Bronchial epithelial cell (primary cell): ENCODE measurements around the gene CGNL1. TPM values are rescaled to one million over a fixed set of nuclear protein-coding genes. Genes with fewer than 3 reads are reported as not detected.

Source experiments
- DNase-seq: peaks from one replicate; pipeline ENCODE4 v3.0.0-alpha.2; 2010; ENCODE audit warnings: low read depth
- FAIRE-seq: peaks from 2 replicates; lab custom pipeline; 2011; peaks lifted over from hg19 to GRCh38; lab: Jason Lieb, UNC
- H3K27me3 ChIP-seq: 2 replicates; pipeline ENCODE4 v1.5.1; 2011; ENCODE audit warnings: low read length; ENCODE audit not compliant: control insufficient read depth, insufficient read depth
- H3K36me3 ChIP-seq: 2 replicates; pipeline ENCODE4 v1.5.1; 2011; ENCODE audit warnings: low read length; ENCODE audit not compliant: control insufficient read depth, insufficient read depth
- H3K4me3 ChIP-seq: 2 replicates; pipeline ENCODE4 v1.5.1; 2011; ENCODE audit warnings: mild to moderate bottlenecking, low read depth, low read length, control low read depth
- total RNA-seq: library from RNA; depleted of rRNA; stranded (reverse); fragments of >200 nt; gene quantifications from 2 replicates; pipeline ENCODE4 v1.2.1, GENCODE V29; 2014
- TF ChIP-seq, protein P1 (sequence below): IDR thresholded peaks from 2 replicates; pipeline ENCODE4 v1.5.1; 2011; ENCODE audit warnings: mild to moderate bottlenecking, moderate library complexity, low read length, control low read depth, inconsistent platforms; ENCODE audit not compliant: insufficient read depth, severe bottlenecking

The CGNL1 gene
- total RNA-seq, 1 donor from 2014 or later = 0.53 TPM

DNA sequence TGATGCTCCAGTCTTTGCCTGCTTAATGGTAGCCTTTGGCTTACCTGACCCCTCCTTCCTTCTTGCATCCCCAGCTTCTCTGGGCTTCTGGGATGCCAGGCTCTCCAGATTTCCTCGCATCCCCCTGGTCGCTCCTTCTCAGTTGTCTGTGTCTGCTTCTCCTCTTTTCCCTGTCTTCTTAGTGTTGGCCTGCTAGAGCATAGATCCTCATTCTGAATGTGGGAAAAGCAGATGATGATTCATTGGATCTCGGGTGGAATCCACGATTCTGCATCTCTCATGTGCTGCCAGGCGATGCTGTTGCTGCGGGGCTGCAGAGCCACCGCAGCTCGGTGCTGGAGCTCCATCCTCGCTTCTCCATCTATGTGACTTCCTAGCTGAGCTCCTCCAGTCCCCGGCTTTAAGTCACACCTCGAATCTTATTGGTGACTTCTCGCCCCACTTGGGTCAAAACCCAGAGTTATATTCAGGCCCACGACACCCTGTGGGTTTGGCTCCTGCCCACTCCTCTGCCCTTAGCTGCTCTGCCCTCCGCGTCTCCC, 47.4 kb downstream of the CGNL1 start:
- TF ChIP-seq, protein P1, sequence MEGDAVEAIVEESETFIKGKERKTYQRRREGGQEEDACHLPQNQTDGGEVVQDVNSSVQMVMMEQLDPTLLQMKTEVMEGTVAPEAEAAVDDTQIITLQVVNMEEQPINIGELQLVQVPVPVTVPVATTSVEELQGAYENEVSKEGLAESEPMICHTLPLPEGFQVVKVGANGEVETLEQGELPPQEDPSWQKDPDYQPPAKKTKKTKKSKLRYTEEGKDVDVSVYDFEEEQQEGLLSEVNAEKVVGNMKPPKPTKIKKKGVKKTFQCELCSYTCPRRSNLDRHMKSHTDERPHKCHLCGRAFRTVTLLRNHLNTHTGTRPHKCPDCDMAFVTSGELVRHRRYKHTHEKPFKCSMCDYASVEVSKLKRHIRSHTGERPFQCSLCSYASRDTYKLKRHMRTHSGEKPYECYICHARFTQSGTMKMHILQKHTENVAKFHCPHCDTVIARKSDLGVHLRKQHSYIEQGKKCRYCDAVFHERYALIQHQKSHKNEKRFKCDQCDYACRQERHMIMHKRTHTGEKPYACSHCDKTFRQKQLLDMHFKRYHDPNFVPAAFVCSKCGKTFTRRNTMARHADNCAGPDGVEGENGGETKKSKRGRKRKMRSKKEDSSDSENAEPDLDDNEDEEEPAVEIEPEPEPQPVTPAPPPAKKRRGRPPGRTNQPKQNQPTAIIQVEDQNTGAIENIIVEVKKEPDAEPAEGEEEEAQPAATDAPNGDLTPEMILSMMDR = no peak
- FAIRE-seq = no peak
- no peaks in the 10 kb centered on the region for H3K36me3 ChIP-seq
- no peaks in the 10 kb centered on the region for H3K27me3 ChIP-seq
- H3K4me3 ChIP-seq = no peak overlapping the region
- no peak for DNase-seq

DNA sequence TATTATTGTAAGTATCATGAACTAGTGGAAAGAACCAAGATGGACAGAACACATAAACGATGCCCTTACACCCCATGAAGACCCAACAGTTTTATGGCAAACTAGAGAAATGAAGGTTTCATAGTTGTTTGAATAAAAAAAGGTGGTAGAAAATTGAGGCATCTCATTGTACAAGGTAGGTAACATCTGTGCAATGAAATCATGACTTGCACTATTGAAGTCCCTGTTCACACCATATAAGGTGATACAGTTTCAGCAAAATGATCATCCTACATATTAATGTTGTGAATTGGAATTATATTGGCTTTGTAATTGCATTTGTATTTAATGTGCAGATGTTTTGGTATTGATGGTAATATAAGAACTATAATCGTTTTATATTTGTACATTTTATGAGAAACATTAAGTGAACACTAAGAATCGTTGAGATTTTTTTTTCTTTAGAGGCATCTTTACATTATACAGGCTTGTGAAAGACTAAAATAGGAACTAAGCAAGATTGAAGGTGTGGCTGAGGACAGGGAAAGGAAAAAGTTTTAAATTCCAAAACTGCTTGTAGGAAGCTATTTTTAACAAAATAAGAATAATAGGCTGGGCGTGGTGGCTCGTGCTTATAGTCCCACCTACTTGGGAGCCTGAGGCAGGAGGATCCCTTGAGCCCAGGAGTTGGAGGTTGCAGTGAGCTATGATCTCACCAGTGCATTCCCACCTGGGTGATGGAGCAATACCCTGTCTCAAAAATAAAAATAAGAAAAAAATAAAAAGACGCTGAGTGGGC, 48.5 kb downstream of the CGNL1 start:
- no peak overlapping the region for H3K4me3 ChIP-seq
- TF ChIP-seq, protein P1 = no peak
- FAIRE-seq = no peak
- DNase-seq = no peak
- H3K27me3 ChIP-seq = no peaks in the 10 kb centered on the region
- no peaks in the 10 kb centered on the region for H3K36me3 ChIP-seq

DNA sequence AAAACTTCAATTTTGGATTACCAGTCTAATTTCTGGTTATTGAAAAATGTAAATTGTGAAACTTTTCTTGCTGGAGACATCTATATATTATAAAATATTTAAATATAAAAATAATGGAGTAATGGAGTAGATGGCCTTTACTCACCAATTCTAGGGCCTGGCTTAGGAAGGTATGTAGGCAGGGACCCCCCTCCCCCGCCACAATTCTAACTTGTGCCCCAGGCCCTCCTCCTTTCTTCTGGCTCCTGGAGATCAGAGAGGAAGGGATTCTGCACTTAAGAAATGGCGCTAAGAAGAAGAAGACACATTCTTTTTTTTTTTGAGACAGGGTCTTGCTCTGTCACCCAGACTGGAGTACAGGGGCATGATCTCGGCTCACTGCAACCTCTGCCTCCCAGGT, 49.5 kb downstream of the CGNL1 start:
- FAIRE-seq (no peak), DNase-seq (no peak)
- TF ChIP-seq, protein P1 = no peak
- no peaks in the 10 kb centered on the region for H3K27me3 ChIP-seq
- H3K36me3 ChIP-seq = no peaks in the 10 kb centered on the region
- H3K4me3 ChIP-seq = no peak overlapping the region

DNA sequence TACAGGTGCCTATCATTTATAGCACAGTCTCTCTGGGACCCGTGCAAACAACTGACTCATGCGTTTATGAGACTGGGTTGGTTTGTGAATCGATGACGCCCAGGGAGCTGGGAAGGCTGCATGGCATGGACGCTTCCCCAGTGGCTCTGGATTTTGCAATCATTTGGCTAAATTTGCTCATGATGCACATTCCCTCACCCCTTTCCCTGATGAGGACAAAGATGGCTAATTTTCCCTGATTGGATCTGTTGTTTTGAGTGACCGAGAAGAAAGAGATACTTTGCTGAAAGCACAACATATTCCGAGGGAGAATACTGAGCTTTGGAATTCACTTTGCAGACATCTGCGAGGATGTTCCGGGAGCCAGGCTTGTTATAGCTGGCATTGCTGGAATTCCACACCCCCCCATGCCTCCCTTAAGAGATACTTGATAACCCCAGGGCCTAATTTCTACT, 51.1 kb downstream of the CGNL1 start:
- DNase-seq (peak; percentile 22), FAIRE-seq (no peak)
- Histone ChIP-seq H3K27me3 (no peaks in the 10 kb centered on the region), H3K36me3 (no peaks in the 10 kb centered on the region), H3K4me3 (no peak overlapping the region)
- TF ChIP-seq, protein P1 = no peak

DNA sequence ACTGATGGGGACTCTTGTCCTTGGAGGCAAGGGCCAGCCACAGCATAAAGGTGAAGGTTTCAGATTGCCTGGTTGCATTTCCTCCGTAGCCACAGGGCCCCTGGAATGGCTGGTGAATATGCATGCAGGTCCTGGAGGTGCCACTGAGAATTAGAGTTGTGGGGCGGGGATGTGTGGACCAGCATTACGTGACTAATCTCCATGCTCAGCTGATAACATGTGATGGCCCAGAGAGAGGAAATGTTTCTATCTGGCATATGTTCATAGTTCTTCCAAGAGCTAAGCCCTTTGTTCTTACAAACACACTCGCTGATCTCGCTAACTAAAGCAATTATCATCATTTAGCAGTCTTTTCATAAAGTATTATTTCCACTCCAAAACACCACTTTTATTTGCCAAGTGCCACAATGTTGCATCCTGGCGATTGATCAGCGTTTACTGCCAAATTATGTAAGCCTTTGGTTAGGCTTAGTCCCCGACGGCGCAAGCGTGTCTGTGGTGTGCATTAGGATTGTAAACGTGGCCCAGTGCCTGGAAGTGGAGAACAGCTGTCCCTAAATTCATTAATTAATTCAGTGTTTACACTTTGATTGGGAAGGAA, 55.9 kb downstream of the CGNL1 start:
- FAIRE-seq = no peak
- no peak overlapping the region for H3K4me3 ChIP-seq
- no peaks in the 10 kb centered on the region for H3K27me3 ChIP-seq
- TF ChIP-seq, protein P1 = no peak
- no peak for DNase-seq
- no peaks in the 10 kb centered on the region for H3K36me3 ChIP-seq
